Hematopoietic multipotent progenitor cell treated with erythropoietin and hydrocortisone succinate and interleukin-3 and kit ligand, for 8 days (in vitro differentiated cells): ENCODE measurements around the gene SYT7.

Experiments used
- DNase-seq: peaks from one replicate; pipeline ENCODE4 v3.0.0-alpha.2; 2015

The SYT7 gene

GRCh38 chr11:61553373-61554171 lies 27.3 kb downstream of the SYT7 start:
- DNase-seq = no peak

DNA sequence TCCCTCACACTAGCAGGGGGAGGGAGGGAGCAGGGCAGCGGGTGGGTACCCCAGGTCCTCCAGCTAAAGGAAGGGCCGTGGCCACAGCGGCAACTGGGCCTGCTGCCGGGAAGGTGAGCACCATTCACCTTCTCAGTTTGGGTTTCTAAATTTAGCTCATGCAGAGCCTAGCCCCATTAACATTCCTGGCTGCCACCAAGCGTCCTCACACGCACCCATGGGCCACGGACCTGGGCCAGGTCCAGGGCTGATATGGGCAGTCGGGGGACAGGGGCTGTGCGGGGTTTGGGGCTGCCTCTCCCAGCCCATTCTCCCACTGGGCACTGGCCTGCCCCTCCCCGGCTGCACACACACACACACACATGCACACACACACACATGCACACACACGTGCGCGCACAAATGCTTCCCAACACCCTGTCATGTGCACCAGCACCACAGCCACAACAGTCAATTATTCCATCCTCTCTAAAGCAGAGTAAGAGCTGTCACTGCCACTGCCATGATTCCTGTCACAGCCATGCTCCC lies 28.7 kb downstream of the SYT7 start:
- DNase-seq = no peak

GRCh38 chr11:61551634-61552033 lies 29.2 kb downstream of the SYT7 start:
- DNase-seq = no peak

DNA sequence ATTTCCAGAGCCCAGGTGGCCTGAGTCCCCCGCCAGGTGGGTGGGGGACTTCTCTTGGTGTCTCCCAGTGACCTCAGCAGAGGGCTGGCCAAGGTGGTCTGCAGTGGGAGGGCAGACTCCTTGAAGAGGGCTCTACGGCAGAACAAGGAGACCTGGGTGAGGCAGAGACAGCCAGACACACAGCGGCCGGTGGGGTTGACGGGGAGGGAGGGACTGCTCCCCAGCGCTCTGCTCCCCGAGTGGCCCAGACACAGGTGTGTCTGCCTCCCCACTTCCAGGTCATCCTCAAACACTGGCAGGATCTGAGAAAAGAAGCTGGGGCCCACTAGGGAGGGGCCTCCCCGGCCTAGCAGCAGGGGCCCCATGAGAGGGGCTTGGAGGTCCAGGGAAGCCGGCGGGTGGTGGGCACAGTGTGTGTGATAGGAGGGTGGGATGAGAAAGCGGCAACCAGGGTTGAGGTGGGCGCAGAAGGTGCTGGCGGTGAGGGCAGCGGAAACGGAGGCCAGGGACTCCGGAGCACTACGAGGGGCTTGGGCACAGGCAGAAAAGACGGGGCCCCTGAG lies 30.1 kb downstream of the SYT7 start:
- DNase-seq = no peak

- DNase-seq = no peak
Measured at GRCh38 chr11:61549662-61550568, 31.0 kb downstream of the SYT7 start.

GRCh38 chr11:61549177-61549576 lies 31.7 kb downstream of the SYT7 start:
- DNase-seq = no peak

DNA sequence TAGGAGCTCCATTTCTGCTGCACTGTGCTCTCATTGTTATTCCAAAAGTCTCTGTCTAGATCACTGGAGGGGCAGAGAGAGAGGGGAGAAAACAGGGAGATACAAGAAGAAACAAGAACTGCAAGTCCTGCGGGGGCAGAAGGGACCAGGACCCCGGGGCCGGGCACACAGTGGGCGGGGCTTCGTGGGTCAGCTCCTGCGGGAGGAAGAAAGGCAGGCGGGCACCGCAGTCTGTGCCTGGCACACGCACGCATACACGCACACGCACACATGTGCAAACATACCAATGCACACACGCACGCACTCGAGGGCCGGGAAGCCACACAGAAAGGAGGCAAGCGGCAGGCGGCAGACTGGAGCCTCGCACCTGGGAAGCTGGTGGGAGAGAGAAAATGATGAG lies 33.6 kb downstream of the SYT7 start:
- DNase-seq = no peak

DNA sequence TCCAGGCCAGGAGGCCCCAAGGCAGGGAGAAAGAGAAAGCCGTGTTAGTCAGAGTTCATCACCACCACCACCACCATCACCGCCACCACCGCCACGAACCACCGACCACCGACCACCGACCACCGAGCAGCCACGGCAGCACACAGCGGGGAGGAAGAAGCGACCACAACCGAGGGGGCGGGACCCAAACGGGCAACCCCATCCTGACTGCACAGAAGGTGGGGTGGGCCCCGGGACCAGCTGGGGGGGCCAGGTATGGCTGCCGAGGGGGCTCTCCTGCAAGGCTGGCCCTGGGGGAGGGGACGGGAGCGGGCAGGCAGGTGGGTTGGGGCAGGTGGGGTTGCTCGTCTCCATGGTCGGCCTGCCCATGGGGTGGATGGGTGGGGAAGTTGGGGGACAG lies 34.2 kb downstream of the SYT7 start:
- no peak for DNase-seq

- DNase-seq = no peak
Measured at GRCh38 chr11:61545921-61546320, 35.0 kb downstream of the SYT7 start.

DNA sequence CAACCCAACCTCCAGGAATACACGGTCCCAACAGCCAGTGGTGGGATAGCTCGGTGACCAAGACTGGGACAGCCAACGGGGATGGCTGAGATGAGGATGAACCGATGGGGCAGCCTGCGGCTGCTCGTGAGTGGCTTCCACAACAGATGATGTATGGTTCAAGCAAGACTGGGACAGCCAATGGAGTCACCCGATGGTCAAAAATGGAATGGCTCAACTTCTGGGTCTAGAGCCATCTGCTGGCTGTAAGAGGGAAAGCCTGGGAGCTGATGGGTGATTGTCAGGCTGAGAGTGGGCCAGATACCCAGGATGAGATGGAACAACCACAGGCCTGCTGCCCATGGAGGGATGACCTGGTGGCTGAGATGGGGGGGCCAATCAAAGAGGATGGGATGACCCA lies 35.5 kb downstream of the SYT7 start:
- DNase-seq = peak; percentile 32

GRCh38 chr11:61544466-61544865 lies 36.4 kb downstream of the SYT7 start:
- no peak for DNase-seq

- DNase-seq = no peak
Measured at GRCh38 chr11:61543606-61544306, 37.1 kb downstream of the SYT7 start.

- no peak for DNase-seq
Measured at GRCh38 chr11:61542705-61543104, 38.2 kb downstream of the SYT7 start.

GRCh38 chr11:61542024-61542461 lies 38.8 kb downstream of the SYT7 start:
- DNase-seq = no peak

DNA sequence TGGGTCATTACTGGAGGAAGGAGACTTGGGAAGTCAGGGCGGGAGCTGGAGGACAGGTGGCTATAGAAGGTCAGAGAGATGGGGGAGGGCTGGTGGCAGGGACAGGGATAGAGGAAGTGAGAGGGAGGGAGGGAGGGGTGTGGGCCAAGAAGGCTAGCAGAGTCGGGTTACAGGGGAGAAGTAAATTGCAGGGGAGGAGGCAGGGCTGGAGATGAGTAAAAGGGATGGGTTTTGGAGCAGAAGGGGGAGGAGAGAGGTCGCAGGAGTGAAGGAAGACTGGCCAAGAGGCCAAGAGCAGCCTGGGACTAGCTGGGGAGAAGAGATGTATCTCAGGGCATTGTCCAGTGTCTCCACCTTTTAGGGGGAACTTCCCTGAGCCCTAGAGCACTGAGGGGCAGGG lies 39.3 kb downstream of the SYT7 start:
- DNase-seq = no peak

DNA sequence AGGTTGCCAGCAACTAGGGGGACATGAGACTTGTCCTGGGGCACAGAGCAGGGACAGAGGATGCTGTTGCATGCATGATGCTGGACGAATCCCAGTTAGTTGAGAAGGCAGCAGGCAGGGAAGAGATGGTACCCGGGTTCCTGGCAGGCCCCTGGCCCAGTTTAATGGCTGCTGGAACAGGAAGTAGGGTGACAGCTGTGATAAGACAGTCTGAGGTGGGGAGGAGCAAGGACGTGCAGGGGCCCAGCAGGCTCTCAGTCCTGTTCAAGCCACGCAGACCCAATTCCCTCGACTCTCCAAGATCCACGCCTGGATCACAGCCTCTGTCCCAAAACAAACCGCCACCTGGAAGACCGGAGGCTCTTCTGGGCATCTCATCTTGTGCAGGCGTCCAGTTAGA lies 40.3 kb downstream of the SYT7 start:
- DNase-seq = no peak

GRCh38 chr11:61539831-61540357 lies 41.0 kb downstream of the SYT7 start:
- no peak for DNase-seq

DNA sequence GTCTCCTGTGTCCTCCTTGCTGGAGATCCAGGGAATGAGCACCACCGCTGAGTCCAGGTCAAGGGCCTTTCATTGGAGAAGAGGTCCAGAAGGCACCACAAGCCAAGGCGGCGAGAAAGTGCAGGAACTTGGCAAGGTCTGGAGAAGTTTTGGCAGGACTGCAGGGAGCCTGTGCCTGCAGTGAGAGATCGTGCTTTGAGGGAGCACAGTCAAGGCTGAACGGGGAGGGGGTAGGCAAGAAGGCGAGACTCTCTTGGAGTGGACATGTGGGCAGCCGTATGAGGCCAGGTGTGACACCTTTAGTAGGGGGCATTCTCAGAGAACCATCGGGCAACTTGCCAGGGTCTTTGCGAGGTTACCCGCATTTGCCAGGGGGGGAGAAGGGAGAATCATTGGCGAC lies 41.9 kb downstream of the SYT7 start:
- no peak for DNase-seq

GRCh38 chr11:61538636-61538961 lies 42.3 kb downstream of the SYT7 start:
- no peak for DNase-seq

DNA sequence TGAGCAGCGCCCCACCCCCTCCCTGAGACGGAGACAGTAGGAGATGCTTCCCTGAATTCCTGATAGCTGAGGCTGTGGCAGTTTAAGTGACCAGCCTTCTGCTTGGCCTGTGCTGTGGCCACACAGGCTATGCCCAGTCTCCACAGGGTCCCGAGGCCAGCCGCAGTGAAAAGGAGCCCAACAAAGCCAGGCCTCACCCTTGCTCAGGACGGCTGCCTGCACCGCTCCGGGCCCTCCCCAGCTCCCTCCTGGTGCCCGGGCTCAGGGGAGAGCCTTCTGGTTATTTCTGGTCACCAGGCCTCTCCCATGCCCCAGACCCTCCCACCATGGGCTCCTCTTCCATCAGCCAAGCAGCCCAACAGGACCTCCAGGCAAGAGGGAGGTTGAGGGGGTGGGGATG lies 43.5 kb downstream of the SYT7 start:
- DNase-seq = no peak

DNA sequence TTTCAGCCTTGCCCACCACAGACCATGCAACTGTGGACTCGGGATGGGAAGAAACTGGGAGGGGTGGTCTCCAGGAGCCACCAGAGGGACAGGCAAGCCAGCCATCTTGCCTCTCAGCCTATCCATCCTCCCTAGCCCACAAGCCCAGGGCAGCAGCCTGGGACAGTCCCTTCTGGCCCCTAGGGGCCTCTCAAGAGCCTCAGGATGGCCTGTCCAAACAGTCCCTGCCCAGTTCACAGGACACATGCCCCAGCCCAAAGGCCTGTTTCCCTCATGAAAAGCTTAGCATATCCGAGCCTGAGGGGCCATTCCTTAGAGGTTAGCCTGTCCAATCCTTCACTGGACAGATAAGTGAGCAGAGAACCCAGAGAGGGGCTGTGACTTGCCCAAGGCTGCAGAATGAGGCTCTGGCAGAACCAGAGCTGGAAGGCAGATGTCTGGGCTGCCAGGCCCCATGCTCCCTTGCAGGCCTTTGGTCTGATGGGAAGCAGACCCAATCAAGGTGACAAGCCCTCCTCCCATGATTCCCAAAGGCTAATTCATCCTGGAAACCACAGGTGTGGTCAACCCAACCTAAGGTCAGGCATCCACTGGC lies 44.1 kb downstream of the SYT7 start:
- DNase-seq = no peak

DNA sequence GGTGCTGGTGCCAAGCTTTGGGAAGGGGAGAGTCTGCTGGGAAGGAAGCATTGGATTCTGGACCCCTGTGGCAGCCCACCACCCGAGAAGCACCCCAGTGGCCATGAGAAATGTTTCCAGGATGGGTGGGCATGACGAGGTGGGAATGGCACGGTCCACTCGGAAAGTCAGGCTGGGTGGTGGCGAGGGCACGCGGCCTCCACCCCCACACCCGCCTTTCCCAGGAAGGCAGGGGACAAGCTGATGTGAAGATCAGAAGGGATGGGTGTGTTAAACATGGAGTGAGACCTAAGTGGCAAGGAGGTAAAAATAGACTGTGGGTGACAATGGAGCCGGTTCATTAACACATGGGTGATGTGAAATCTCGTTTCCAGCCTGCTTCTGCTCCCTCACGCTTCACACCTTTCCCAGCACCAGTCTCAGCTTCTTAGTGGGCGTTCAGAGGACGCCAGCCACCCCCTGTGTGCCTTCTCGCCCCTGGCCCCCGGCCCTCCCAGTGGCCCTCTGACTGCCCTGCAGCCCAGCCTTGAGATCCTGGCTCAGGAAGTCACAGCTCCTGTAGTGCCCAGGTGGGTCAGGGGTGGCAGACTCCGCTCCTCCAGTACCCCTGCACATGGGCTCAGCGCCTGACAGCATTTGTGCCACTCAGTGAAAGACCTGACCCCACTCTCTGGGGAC lies 44.7 kb downstream of the SYT7 start:
- DNase-seq = no peak
